IMR-90 (cell line): ENCODE data around the gene TNRC18.

Source experiments
- CEBPB ChIP-seq: IDR thresholded peaks from 2 replicates; pipeline ENCODE4 v1.6.1; 2012; ENCODE audit warnings: low read depth, low read length, improper control_type of control experiment
- CHD1 ChIP-seq: IDR thresholded peaks from 2 replicates; pipeline ENCODE4 v1.6.1; 2012; ENCODE audit warnings: low read depth, low read length, improper control_type of control experiment
- CTCF ChIP-seq: conservative IDR thresholded peaks from 2 replicates; pipeline ENCODE4 v1.5.1; 2012; ENCODE audit warnings: mild to moderate bottlenecking, low read depth, low read length, improper control_type of control experiment
- FOS ChIP-seq: fragments of 150-350 bp; IDR thresholded peaks from 2 replicates; pipeline ENCODE4 v1.6.1; 2016; ENCODE audit warnings: low read depth, low read length
- MAFK ChIP-seq: IDR thresholded peaks from 2 replicates; pipeline ENCODE4 v1.6.1; 2012; ENCODE audit warnings: low read depth, low read length, improper control_type of control experiment
- MAZ ChIP-seq: IDR thresholded peaks from 2 replicates; pipeline ENCODE4 v1.6.1; 2012; ENCODE audit warnings: low read depth, mild to moderate bottlenecking, low read length, improper control_type of control experiment, moderate library complexity, borderline replicate concordance
- MXI1 ChIP-seq: IDR thresholded peaks from 2 replicates; pipeline ENCODE4 v1.6.1; 2012; ENCODE audit warnings: low read depth, mild to moderate bottlenecking, low read length, moderate library complexity, borderline replicate concordance
- POLR2A ChIP-seq: IDR thresholded peaks from 2 replicates; pipeline ENCODE4 v1.6.1; 2012; ENCODE audit warnings: mild to moderate bottlenecking, low read depth, low read length
- RAD21 ChIP-seq: IDR thresholded peaks from 2 replicates; pipeline ENCODE4 v1.6.1; 2012; ENCODE audit warnings: low read length, improper control_type of control experiment
- RCOR1 ChIP-seq: IDR thresholded peaks from 2 replicates; pipeline ENCODE4 v1.6.1; 2012; ENCODE audit warnings: mild to moderate bottlenecking, low read length, improper control_type of control experiment; ENCODE audit not compliant: insufficient replicate concordance
- RFX5 ChIP-seq: IDR thresholded peaks from 2 replicates; pipeline ENCODE4 v1.8.0; 2012; ENCODE audit warnings: low read depth, mild to moderate bottlenecking, low read length, moderate library complexity
- USF2 ChIP-seq: fragments of 150-350 bp; IDR thresholded peaks from 2 replicates; pipeline ENCODE4 v1.6.1; 2017; ENCODE audit warnings: mild to moderate bottlenecking, antibody characterized with exemption, low read length, low read depth

- TF ChIP-seq POLR2A, result no peak
- no peak for TF ChIP-seq RCOR1
- TF ChIP-seq CTCF, result no peak
- TF ChIP-seq FOS, result no peak
- no peak for TF ChIP-seq USF2
- no peak for TF ChIP-seq MAZ
- no peak for TF ChIP-seq RAD21
- TF ChIP-seq MXI1, result no peak
- no peak for TF ChIP-seq MAFK
- TF ChIP-seq CHD1, result no peak
- no peak for TF ChIP-seq CEBPB
- no peak for TF ChIP-seq RFX5
Observed at GRCh38 chr7:5373300-5373699, 50.3 kb downstream of the TNRC18 start.
